H1 (cell line): ENCODE data around the gene PABPC1L.

Experiments used
- EZH2 ChIP-seq: fragments of 200-600 bp; sonication (generic); IDR thresholded peaks from 2 replicates; pipeline ENCODE4 v1.7.1; 2012; ENCODE audit warnings: low read depth, mild to moderate bottlenecking, moderate library complexity, low read length, inconsistent platforms; ENCODE audit not compliant: severe bottlenecking
- JUND ChIP-seq: IDR thresholded peaks from 2 replicates; pipeline ENCODE4 v1.6.1; 2011; ENCODE audit warnings: mild to moderate bottlenecking, improper control_type of control experiment, low read length
- NRF1 ChIP-seq: IDR thresholded peaks from 2 replicates; pipeline ENCODE4 v1.6.1; 2011; ENCODE audit warnings: mild to moderate bottlenecking, low read depth, low read length, improper control_type of control experiment
- POLR2A ChIP-seq, 2 experiments: IDR thresholded peaks; 1 replicate in 1 of 2; 2 replicates in 1 of 2; pipeline ENCODE4 v1.6.1; 2011; ENCODE audit warnings: low read depth in 2 of 2, low read length in 2 of 2, mild to moderate bottlenecking in 2 of 2; ENCODE audit errors: control extremely low read depth in 1 of 2
- TAF1 ChIP-seq: IDR thresholded peaks from 2 replicates; pipeline ENCODE4 v1.6.1; 2011; ENCODE audit warnings: mild to moderate bottlenecking, low read depth, low read length
- TF ChIP-seq, protein P1 (sequence below), 3 experiments: IDR thresholded peaks; 1 replicate in 2 of 3; 2 replicates in 1 of 3; pipeline versions ENCODE4 v1.5.1 to v1.6.1; 2011; ENCODE audit warnings: low read length in 3 of 3, mild to moderate bottlenecking in 3 of 3, inconsistent platforms in 2 of 3, low read depth in 1 of 3, moderate library complexity in 1 of 3; ENCODE audit not compliant: insufficient read depth in 1 of 3; ENCODE audit errors: control extremely low read depth in 1 of 3

DNA sequence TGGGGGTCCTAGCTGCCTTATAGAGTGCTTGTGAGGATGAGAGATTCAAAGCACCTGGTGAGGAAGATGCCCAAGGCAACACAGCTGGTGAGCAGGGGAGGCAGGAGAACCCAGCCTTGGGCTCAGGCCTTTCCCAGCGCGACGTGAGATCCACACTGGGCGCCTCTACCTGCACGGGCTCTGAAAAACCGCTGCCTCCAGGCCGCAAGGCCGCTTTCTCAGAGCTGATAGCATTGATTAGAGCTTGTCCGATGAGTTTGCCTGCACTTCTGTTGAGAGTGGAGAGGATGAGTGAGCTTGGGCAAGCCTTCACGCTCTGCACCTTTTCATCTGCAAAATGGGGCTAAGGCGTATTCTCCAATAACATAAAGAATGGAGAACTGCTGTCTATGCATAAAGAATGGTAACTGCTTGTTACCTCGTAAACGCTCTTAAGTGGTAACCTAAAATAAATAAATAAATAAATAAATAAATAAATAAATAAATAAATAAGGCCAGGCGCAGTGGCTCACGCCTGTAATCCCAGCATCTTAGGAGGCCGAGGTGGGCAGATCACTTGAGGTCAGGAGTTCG lies 916 bp downstream of the PABPC1L start:
- no peak for TF ChIP-seq NRF1
- no peak for TF ChIP-seq EZH2
- no peak for TF ChIP-seq POLR2A (IDR thresholded peaks at IDR 0.05; ENCODE audit: control extremely low read depth in 1 of 2, low read depth in 2 of 2, low read length in 2 of 2)
- no peak for TF ChIP-seq TAF1
- no peak for TF ChIP-seq JUND
- TF ChIP-seq, protein P1, sequence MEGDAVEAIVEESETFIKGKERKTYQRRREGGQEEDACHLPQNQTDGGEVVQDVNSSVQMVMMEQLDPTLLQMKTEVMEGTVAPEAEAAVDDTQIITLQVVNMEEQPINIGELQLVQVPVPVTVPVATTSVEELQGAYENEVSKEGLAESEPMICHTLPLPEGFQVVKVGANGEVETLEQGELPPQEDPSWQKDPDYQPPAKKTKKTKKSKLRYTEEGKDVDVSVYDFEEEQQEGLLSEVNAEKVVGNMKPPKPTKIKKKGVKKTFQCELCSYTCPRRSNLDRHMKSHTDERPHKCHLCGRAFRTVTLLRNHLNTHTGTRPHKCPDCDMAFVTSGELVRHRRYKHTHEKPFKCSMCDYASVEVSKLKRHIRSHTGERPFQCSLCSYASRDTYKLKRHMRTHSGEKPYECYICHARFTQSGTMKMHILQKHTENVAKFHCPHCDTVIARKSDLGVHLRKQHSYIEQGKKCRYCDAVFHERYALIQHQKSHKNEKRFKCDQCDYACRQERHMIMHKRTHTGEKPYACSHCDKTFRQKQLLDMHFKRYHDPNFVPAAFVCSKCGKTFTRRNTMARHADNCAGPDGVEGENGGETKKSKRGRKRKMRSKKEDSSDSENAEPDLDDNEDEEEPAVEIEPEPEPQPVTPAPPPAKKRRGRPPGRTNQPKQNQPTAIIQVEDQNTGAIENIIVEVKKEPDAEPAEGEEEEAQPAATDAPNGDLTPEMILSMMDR (IDR thresholded peaks at IDR 0.05; ENCODE audit: control extremely low read depth in 1 of 3, insufficient read depth in 1 of 3, low read depth in 1 of 3, low read length in 3 of 3) = no peak
